Measurements from ENCODE around the gene CDH23.

Gene CDH23

DNA sequence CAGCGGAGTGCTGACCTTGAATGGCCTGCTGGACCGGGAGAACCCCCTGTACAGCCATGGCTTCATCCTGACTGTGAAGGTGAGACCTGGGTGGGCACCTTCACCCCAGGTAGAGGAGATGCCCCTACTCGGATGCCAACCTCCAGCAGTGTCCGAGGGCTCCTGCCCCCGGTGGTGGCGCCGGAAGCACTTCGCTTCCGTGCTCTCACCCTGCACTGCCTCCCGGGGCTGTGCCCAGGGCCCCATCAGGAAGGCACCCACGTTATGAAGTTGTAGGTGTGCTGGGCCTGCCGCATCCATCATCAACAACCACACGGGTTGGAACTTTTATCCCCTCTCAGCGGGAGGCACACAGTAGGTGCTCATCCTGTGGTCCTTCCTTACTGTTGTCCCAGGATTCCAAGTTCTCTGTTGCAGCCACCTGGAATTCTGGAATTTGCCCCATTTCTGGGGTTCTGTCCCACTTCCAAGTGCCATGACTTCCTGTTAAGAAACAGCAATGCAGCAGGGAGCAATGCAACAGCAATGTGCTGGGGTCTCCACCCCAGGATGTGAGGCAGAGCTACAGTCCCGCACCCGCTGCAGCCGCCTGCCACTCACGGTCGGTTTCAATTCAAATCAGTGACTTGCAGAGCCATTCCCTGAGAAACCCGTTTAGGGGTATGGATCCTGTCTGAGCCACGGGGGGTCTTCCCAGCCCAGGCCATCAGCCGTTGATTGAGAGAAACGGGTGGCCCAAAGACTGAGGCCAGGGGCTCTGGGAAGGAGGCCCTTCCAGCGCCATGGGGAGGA, 219.0 kb downstream of the CDH23 start:
- DNase-seq (ENCODE audit: low read depth in 3 of 3, low spot score in 1 of 3), result no peak

DNA sequence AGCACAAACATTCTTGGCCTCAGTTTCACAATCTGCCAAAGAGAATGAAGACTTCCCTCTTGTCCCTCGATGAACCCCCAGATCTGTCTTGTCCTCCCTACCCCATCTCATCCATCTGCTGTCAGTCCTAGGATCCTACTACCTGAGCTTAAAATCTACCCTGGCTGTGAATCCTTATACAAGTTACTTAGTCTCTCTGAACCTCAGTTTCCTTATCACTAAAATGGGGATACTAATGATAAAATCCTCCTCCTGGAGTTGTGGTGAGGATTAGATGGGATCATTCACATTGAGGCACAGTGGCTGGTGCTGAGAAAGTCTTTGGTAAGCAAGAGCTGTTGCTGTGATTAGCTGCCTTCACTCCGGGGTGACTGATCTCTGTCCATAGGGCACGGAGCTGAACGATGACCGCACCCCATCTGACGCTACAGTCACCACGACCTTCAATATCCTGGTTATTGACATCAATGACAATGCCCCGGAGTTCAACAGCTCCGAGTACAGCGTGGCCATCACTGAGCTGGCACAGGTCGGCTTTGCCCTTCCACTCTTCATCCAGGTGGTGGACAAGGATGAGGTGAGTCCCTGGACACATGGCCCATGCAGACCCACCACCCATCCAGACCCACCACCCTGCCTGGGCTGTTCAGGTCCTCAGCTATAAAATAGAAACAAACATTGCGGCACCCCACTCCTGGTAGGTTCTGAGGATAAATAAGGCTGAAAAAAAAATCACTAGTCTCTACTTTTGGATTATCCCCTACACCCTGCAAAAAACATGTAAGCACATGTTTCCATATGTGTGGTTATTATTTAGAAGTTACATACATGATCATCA, 220.3 kb downstream of the CDH23 start:
- no peak for DNase-seq (ENCODE audit: low read depth in 3 of 3, low spot score in 1 of 3)

DNA sequence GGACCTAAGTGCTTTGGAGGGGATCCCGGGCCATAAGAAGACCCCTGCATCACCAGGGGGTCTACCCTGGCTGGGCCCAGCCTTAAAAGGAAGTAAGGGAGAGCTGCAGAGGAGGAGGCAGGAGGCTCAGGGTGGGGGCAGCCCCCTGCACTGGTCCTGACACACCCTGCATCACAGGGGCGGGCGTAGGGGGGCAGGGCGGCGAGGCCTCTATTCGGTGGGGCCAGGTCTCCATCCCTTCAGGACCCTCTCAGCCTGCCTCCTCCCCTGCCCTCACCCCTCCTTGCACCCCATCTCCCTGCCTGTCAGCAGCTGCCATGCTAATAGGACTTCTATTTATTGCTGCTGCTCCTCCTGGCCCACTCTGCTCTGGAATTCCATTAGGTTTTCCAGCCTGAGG, 221.5 kb downstream of the CDH23 start:
- no peak for DNase-seq (ENCODE audit: low read depth in 3 of 3, low spot score in 1 of 3)

- no peak for DNase-seq (ENCODE audit: low read depth in 3 of 3, low spot score in 1 of 3)
Observed at GRCh38 chr10:71618598-71618997, 221.9 kb downstream of the CDH23 start.

GRCh38 chr10:71620642-71621041, 223.9 kb downstream of the CDH23 start:
- DNase-seq (ENCODE audit: low read depth in 3 of 3, low spot score in 1 of 3), result no peak

- no peak for DNase-seq (ENCODE audit: low read depth in 3 of 3, low spot score in 1 of 3)
Observed at GRCh38 chr10:71621231-71622153, 224.8 kb downstream of the CDH23 start.

DNA sequence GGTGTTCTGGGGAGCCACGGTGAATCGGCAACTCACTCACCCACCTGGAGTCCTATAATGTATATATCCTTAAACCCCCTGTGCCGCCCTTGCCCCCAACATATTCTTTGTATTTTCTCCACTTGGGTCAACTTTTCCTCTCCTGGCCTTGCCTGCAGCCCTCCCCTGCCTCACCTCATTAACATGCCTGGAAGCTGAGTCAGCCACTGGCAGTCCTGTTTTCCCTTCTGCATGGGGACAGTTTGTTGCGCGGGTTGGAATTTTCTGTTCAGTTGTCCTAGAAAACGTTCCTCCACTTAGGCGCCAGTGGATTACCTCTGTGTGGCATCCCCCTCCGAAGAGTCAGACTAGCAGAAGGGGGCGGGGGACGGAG, 225.4 kb downstream of the CDH23 start:
- DNase-seq (ENCODE audit: low read depth in 3 of 3, low spot score in 1 of 3), result no peak

DNA sequence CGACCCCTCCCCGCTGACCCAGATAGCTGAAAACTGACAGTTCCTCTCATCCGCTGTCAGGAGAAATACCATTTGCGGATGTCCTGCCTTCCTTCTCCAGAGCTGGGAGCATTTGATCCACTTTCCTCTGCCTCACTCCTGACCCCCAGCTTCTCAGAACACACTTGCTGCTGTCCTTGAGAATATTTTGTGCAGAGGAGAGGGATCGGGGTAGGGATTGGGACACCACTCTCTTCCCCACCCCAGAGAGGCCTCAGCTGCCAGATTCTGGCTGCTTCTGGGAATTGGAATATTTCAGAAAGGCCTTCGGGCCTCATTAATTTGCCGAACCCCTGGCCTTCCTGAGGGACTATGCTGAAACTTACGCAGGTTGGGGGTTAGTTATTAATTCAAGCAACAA, 225.9 kb downstream of the CDH23 start:
- no peak for DNase-seq (ENCODE audit: low read depth in 3 of 3, low spot score in 1 of 3)

DNA sequence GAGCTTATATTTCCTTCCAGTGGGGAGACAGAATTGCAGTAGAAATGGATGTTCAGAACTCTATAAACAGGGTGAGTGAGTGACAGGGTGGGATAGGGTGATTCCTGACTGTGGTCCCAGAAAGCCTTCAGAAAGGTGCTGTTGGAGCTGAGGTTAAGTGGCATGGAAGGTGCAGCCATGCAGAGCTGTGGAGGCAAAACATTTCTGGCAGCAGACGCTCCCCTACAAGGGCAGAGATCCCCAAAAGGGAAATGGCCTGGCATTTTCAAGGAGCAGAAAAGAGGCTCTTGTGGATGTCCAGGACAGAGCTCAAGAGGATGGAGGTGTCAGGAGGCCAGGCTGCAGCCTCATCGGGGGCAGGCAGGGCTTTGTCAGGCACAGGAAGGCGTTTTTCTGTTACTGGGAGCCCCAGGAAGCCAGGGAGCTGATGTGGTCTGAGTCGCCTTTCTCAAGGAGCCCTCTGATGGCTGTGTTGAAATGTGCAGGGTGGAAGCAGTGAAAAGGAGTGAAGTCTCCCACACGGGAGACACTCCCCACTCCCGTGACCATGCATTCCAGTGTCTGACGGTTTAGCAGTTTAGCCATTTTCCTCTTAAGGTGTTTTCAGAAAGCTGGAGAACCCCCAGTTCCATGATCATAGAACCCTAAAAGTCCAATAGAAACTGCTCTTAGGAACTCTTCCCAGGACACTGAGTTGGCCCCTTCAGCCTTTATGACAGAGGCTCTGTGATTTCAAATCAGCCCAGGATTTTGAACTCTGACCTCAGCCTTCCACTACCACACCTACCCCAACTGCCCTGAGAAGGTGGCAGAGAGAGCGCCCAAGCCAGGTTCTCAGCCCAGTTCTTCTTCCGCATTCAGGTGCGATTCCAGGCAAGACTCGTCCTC, 226.6 kb downstream of the CDH23 start:
- DNase-seq (ENCODE audit: low read depth in 3 of 3, low spot score in 1 of 3), result no peak

DNA sequence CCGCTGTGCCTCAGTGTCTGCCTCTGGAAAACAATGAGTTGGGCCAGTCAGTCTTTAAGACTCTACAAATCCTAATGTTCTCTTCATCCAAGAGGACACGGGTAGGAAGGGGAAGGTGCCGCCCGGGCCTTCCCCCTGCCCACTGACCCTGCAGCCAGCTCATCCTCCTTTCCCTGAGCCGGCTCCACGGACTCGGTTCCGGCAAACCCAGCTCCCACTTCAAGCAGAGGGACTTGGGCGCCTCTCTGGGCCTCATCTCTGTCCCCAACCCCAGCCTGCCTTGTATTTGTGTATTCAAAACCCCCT, 227.2 kb downstream of the CDH23 start:
- no peak for DNase-seq (ENCODE audit: low read depth in 3 of 3, low spot score in 1 of 3)

DNA sequence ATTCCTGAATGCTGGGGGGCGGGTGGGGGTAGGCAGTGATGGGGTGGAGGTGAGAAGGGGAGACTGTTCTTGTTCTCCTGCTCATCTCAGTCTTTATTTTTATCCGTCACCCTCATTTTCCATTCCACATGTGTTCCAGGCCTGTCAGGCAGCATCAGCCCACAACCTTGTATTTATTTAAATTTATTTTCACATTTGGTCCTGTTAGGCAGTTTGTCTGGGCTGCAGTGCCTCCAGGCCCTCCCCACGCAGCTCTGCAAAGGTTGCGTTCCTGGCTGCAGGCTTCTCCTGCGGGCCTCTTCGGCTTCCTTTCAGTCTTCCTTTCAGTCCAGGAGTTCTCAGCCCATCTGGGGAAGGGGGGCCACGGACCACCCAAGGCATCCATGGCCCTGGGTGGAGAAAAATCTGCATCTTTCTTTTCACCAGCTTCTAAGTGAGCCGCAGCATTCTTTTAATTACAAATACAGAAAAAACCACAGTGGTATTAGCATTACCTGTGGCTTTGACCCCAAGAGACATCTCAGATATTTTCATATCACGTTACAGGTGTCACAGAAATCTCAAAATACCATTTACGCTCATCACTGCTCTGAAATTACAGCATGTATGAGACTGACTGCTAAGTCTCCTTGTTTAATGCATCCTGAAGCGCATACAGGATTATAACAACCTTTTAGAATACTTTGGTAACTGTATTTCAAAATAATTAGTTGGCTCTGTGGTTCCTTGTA, 228.9 kb downstream of the CDH23 start:
- no peak for DNase-seq (ENCODE audit: low read depth in 3 of 3, low spot score in 1 of 3)

GRCh38 chr10:71627230-71627939, 230.7 kb downstream of the CDH23 start:
- DNase-seq (ENCODE audit: low read depth in 3 of 3, low spot score in 1 of 3), result no peak

GRCh38 chr10:71627956-71628355, 231.2 kb downstream of the CDH23 start:
- no peak for DNase-seq (ENCODE audit: low read depth in 3 of 3, low spot score in 1 of 3)

GRCh38 chr10:71629131-71629530, 232.4 kb downstream of the CDH23 start:
- DNase-seq (ENCODE audit: low read depth in 3 of 3, low spot score in 1 of 3), result no peak

DNA sequence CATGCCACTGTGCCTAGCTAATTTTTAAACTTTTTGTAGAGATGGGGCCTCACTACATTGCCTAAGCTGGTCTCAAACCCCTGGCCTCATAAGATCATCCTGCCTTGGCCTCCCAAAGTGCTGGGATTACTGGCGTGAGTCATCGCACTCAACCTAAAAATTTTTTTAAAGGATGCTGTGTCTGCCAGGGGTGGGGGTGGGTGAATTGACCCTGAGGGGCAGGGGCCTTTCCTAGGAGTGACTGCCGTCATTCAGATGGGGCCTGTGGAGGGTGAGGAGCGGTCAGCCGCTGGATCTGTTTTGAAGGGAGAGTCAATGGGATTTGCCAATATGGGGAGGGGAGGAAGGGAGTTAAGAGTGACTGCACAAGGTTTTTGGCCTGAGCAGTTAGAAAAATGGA, 233.4 kb downstream of the CDH23 start:
- DNase-seq (ENCODE audit: low read depth in 3 of 3, low spot score in 1 of 3), result no peak

DNA sequence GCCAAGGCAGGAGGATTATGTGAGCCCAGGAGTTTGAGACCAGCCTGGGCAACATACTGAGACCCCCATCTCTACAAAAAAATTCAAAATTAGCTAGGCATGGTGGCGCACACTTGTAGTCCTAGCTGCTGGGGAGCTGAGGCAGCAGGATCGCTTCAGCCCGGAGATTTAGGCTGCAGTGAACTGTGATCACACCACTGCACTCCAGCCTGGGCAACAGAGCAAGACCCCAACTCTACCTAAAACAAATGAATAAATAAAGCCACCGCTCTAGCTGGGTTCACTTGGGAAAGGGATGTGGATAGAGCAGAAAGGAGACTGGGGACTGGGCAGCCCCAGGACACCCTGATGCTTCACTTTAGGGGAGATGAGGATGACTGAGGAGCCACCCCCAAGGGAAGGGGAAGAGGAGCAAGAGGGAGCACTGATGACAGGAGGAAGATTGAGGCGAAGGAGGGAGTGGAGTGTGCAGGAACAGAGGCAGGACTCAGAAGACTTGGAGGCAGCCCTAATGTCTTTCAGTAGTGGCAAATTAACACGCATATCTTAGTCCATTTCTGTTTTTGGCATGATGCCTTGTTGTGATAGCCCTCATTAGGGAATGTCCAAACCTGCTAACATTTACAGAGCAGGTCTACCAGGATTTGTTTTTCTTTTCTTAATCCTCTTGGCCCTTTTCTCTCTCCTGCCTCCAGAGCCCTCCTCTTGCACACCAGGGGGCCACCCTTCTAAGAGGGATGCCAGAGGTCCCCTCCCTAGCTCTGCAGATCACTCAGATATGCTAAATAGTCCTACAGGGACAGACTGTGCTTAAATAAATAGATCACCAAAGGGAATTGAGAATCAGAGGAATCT, 234.5 kb downstream of the CDH23 start:
- no peak for DNase-seq (ENCODE audit: low read depth in 3 of 3, low spot score in 1 of 3)

GRCh38 chr10:71632200-71632820, 235.6 kb downstream of the CDH23 start:
- DNase-seq (ENCODE audit: low read depth in 3 of 3, low spot score in 1 of 3), result no peak

All from stimulated activated CD4-positive, alpha-beta T cell treated with anti-CD3 and anti-CD28 coated beads, TNF-alpha, amount 100 ng/mL, for 1 hour (primary cell).